HG03432 (cell line): ENCODE results near the gene CBLN3.

Source experiments
- ATAC-seq: cut with Tn5 transposase; IDR thresholded peaks from one replicate; pipeline ENCODE4 v1.9.1; 2021; ENCODE audit warnings: mild to moderate bottlenecking, moderate library complexity; ENCODE audit not compliant: unreplicated experiment

CBLN3 gene

GRCh38 chr14:24426912-24427536, 2.4 kb downstream of the CBLN3 start:
- no peak for ATAC-seq

GRCh38 chr14:24426150-24426911, 3.1 kb downstream of the CBLN3 start:
- no peak for ATAC-seq

GRCh38 chr14:24425704-24426103, 3.8 kb downstream of the CBLN3 start:
- ATAC-seq, result no peak

- ATAC-seq, result peak; percentile 29
Observed at GRCh38 chr14:24422694-24423601, 6.5 kb downstream of the CBLN3 start.

- ATAC-seq, result peak; percentile 58
Observed at GRCh38 chr14:24422261-24422660, 7.2 kb downstream of the CBLN3 start.

- ATAC-seq, result no peak
Observed at GRCh38 chr14:24418492-24418873, 11.0 kb downstream of the CBLN3 start.

GRCh38 chr14:24417832-24418491, 11.5 kb downstream of the CBLN3 start:
- ATAC-seq, result no peak

- ATAC-seq, result no peak
Observed at GRCh38 chr14:24416932-24417619, 12.4 kb downstream of the CBLN3 start.

- ATAC-seq, result no peak
Observed at GRCh38 chr14:24416254-24416931, 13.1 kb downstream of the CBLN3 start.

GRCh38 chr14:24415421-24416253, 13.8 kb downstream of the CBLN3 start:
- no peak for ATAC-seq

- no peak for ATAC-seq
Observed at GRCh38 chr14:24414732-24415420, 14.6 kb downstream of the CBLN3 start.

GRCh38 chr14:24414077-24414476, 15.4 kb downstream of the CBLN3 start:
- no peak for ATAC-seq

GRCh38 chr14:24411443-24412389, 17.8 kb downstream of the CBLN3 start:
- peak; percentile 56 for ATAC-seq

GRCh38 chr14:24409956-24410355, 19.5 kb downstream of the CBLN3 start:
- ATAC-seq, result no peak

GRCh38 chr14:24409192-24409591, 20.3 kb downstream of the CBLN3 start:
- ATAC-seq, result no peak

GRCh38 chr14:24408764-24409163, 20.7 kb downstream of the CBLN3 start:
- ATAC-seq, result no peak

GRCh38 chr14:24407608-24408325, 21.7 kb downstream of the CBLN3 start:
- no peak for ATAC-seq
